Liver (tissue), 9 donors: ENCODE results near the gene MAIP1. TPM values are rescaled to one million over a fixed set of nuclear protein-coding genes. Genes with fewer than 3 reads are reported as not detected.
A peak's percentile ranks its signal among the peaks of the same experiment; 100 is the strongest.

Source experiments
- DNase-seq: peaks from one replicate; pipeline ENCODE4 v3.0.0-alpha.2; 2017; ENCODE audit warnings: low spot score
- H3K27ac ChIP-seq, 2 donors: one replicate each; pipeline ENCODE4 v1.7.0; 2013; ENCODE audit warnings: inconsistent platforms in 2 of 2, low read length in 2 of 2, control low read depth in 1 of 2, low read depth in 1 of 2, mild to moderate bottlenecking in 1 of 2
- H3K27me3 ChIP-seq, 4 donors: one replicate each; pipeline versions ENCODE4 v1.6.1 to v1.7.0; 2013; ENCODE audit warnings: low read length in 3 of 4, inconsistent platforms in 1 of 4, mild to moderate bottlenecking in 1 of 4, moderate library complexity in 1 of 4; ENCODE audit not compliant: control insufficient read depth in 4 of 4, insufficient read depth in 4 of 4
- H3K36me3 ChIP-seq, 4 donors: one replicate each; pipeline versions ENCODE4 v1.6.1 to v1.7.0; 2013; ENCODE audit warnings: low read length in 3 of 4, mild to moderate bottlenecking in 3 of 4, low read depth in 1 of 4, moderate library complexity in 1 of 4; ENCODE audit not compliant: control insufficient read depth in 4 of 4, insufficient read depth in 3 of 4
- H3K4me1 ChIP-seq, 4 donors: one replicate each; pipeline versions ENCODE4 v1.6.1 to v1.7.0; 2013; ENCODE audit warnings: low read length in 3 of 4, mild to moderate bottlenecking in 3 of 4, moderate library complexity in 1 of 4; ENCODE audit not compliant: control insufficient read depth in 4 of 4, insufficient read depth in 4 of 4
- H3K4me3 ChIP-seq, 3 donors: one replicate each; pipeline versions ENCODE4 v1.6.1 to v1.7.0; 2013; ENCODE audit warnings: low read length in 3 of 3, control low read depth in 1 of 3, low read depth in 1 of 3, mild to moderate bottlenecking in 1 of 3
- H3K9ac ChIP-seq, 2 donors: one replicate each; pipeline ENCODE4 v1.7.0; 2013; ENCODE audit warnings: low read length in 2 of 2, mild to moderate bottlenecking in 2 of 2, moderate library complexity in 2 of 2, control low read depth in 1 of 2, low read depth in 1 of 2
- H3K9me3 ChIP-seq, 4 donors: one replicate each; pipeline versions ENCODE4 v1.6.1 to v1.7.0; 2013; ENCODE audit warnings: low read length in 3 of 4; ENCODE audit not compliant: control insufficient read depth in 4 of 4
- EGR1 ChIP-seq, 2 donors: IDR thresholded peaks; 2 replicates each; pipeline ENCODE4 v1.6.1; 2016 to 2018; ENCODE audit warnings: antibody characterized with exemption in 2 of 2, low read depth in 2 of 2
- GABPA ChIP-seq, 2 donors: IDR thresholded peaks in 1 of 2; conservative IDR thresholded peaks in 1 of 2; 2 replicates each; pipeline ENCODE4 v1.6.1; 2016; ENCODE audit warnings: antibody characterized with exemption in 2 of 2, mild to moderate bottlenecking in 1 of 2, moderate library complexity in 1 of 2
- HNF4A ChIP-seq, 2 donors: conservative IDR thresholded peaks; 2 replicates each; pipeline ENCODE4 v1.6.1; 2016; ENCODE audit warnings: antibody characterized with exemption in 2 of 2, mild to moderate bottlenecking in 2 of 2
- HNF4G ChIP-seq: IDR thresholded peaks from 2 replicates; pipeline ENCODE4 v1.6.1; 2016; ENCODE audit warnings: antibody characterized with exemption
- JUND ChIP-seq, 2 donors: IDR thresholded peaks; 2 replicates each; pipeline ENCODE4 v1.6.1; 2016; ENCODE audit warnings: antibody characterized with exemption in 2 of 2
- NR2F2 ChIP-seq: IDR thresholded peaks from 2 replicates; pipeline ENCODE4 v1.6.1; 2016; ENCODE audit warnings: antibody characterized with exemption
- RAD21 ChIP-seq, 2 donors: IDR thresholded peaks; 2 replicates each; pipeline ENCODE4 v1.6.1; 2016; ENCODE audit warnings: antibody characterized with exemption in 2 of 2, mild to moderate bottlenecking in 2 of 2
- RXRA ChIP-seq, 2 donors: IDR thresholded peaks; 2 replicates each; pipeline ENCODE4 v1.6.1; 2017 to 2018; ENCODE audit warnings: antibody characterized with exemption in 2 of 2, mild to moderate bottlenecking in 1 of 2
- SP1 ChIP-seq: IDR thresholded peaks from 2 replicates; pipeline ENCODE4 v1.6.1; 2018; ENCODE audit warnings: antibody characterized with exemption, mild to moderate bottlenecking
- TAF1 ChIP-seq: conservative IDR thresholded peaks from 2 replicates; pipeline ENCODE4 v1.6.1; 2016; ENCODE audit warnings: antibody characterized with exemption, mild to moderate bottlenecking
- YY1 ChIP-seq: IDR thresholded peaks from 2 replicates; pipeline ENCODE4 v1.6.1; 2016; ENCODE audit warnings: antibody characterized with exemption, mild to moderate bottlenecking
- WGBS: extraction: QIAGEN DNeasy Blood & Tissue Kit; methylation state at CpG from one replicate; pipeline ENCODE4 v1.1.7; 2013; 5-methylcytosine and 5-hydroxymethylcytosine counted together
- polyA plus RNA-seq, 2 donors: library from polyadenylated mRNA; stranded (reverse) in 1 of 2; unstranded in 1 of 2; fragments of 200-250 nt in 1 of 2; fragments of >200 nt in 1 of 2; fragmentation: Nextera tagmentation in 1 of 2; extraction: Ambion mirVana in 1 of 2; gene quantifications; one replicate each; pipeline versions ENCODE4 v1.2.1 to v1.2.3, GENCODE V29; 2013 to 2015
- total RNA-seq, 2 donors: library from RNA; depleted of rRNA; stranded (reverse); fragments of >200 nt; gene quantifications; one replicate each; pipeline ENCODE4 v1.2.3, GENCODE V29; 2014
- TF ChIP-seq, protein P1 (sequence below): IDR thresholded peaks from 2 replicates; pipeline ENCODE4 v1.6.1; 2016; ENCODE audit warnings: antibody characterized with exemption, mild to moderate bottlenecking
- TF ChIP-seq, protein P2 (sequence below): IDR thresholded peaks from 2 replicates; pipeline ENCODE4 v1.6.1; 2016; ENCODE audit warnings: antibody characterized with exemption
- TF ChIP-seq, protein P3 (sequence below): fragments of 150-350 bp; IDR thresholded peaks from 2 replicates; pipeline ENCODE4 v1.5.1; 2017; ENCODE audit warnings: improper control_type of control experiment, low read depth, low read length; ENCODE audit not compliant: missing input control
- donor health status: healthy.
- donor health status: healthy.
- donor health status: healthy.
- donor health status: healthy.
- donor health status: healthy.

Gene MAIP1, protein sequence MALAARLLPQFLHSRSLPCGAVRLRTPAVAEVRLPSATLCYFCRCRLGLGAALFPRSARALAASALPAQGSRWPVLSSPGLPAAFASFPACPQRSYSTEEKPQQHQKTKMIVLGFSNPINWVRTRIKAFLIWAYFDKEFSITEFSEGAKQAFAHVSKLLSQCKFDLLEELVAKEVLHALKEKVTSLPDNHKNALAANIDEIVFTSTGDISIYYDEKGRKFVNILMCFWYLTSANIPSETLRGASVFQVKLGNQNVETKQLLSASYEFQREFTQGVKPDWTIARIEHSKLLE
- total RNA-seq (10 to 100 TPM; 23.0 to 23.8 TPM), polyA plus RNA-seq (10 to 100 TPM; 33.4 to 40.2 TPM)

DNA sequence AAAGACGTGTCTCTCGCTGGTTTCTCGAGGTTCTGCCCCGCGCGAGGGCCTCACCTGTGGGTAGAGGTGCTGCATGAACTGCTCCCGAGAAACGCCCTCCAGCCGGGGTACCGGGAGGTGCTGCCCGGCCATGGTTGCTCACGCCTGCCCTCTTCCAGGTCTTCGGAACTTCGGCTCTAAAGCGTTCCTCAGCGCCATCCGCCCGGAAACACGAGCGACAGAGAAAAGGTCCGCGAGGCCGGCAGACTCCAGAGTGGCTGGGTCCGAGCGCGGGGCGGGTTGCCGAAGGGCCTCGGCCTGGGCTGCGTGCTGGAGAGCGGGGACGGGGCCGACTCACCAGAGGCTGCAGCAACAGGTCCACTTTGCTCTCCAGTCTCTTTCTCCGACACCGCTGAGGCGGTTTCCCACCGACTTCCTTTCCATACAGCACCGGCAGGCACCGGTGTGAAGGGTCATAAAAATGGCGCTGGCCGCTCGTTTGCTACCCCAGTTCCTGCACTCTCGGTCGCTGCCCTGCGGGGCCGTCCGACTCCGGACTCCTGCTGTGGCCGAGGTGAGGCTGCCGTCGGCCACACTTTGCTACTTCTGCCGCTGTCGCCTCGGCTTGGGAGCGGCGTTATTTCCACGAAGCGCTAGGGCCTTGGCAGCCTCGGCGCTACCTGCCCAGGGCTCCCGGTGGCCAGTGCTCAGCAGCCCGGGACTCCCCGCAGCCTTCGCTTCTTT is at the start of gene MAIP1, which contains the start of gene TYW5:
Gene MAIP1 (plus strand): TSS at position 244 of the 723 bp plus-strand sequence. CDS start 217 bp downstream, at position 461.
Gene TYW5 (minus strand): TSS at position 153 of the 723 bp plus-strand sequence. CDS start 21 bp downstream, at position 132.
- peak; percentile 87 for DNase-seq
- TF ChIP-seq HNF4G (no peak), YY1 (peak; percentile 98), HNF4A (conservative IDR thresholded peaks at IDR 0.05) (peak in 1 of 2 donors; percentile 58), RAD21 (IDR thresholded peaks at IDR 0.05) (peak in 1 of 2 donors; percentile 23), RXRA (IDR thresholded peaks at IDR 0.05) (peak; percentile 69 to 83), TAF1 (peak; percentile 73), JUND (IDR thresholded peaks at IDR 0.05) (no peak), GABPA (IDR thresholded peaks at IDR 0.05 in 1 of 2, conservative IDR thresholded peaks at IDR 0.05 in 1 of 2) (peak; percentile 82 to 92), NR2F2 (peak; percentile 59), EGR1 (IDR thresholded peaks at IDR 0.05; ENCODE audit: low read depth in 2 of 2) (peak in 1 of 2 donors; percentile 19), SP1 (peak; percentile 62)
- TF ChIP-seq, protein P1, sequence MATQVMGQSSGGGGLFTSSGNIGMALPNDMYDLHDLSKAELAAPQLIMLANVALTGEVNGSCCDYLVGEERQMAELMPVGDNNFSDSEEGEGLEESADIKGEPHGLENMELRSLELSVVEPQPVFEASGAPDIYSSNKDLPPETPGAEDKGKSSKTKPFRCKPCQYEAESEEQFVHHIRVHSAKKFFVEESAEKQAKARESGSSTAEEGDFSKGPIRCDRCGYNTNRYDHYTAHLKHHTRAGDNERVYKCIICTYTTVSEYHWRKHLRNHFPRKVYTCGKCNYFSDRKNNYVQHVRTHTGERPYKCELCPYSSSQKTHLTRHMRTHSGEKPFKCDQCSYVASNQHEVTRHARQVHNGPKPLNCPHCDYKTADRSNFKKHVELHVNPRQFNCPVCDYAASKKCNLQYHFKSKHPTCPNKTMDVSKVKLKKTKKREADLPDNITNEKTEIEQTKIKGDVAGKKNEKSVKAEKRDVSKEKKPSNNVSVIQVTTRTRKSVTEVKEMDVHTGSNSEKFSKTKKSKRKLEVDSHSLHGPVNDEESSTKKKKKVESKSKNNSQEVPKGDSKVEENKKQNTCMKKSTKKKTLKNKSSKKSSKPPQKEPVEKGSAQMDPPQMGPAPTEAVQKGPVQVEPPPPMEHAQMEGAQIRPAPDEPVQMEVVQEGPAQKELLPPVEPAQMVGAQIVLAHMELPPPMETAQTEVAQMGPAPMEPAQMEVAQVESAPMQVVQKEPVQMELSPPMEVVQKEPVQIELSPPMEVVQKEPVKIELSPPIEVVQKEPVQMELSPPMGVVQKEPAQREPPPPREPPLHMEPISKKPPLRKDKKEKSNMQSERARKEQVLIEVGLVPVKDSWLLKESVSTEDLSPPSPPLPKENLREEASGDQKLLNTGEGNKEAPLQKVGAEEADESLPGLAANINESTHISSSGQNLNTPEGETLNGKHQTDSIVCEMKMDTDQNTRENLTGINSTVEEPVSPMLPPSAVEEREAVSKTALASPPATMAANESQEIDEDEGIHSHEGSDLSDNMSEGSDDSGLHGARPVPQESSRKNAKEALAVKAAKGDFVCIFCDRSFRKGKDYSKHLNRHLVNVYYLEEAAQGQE: peak; percentile 65
- TF ChIP-seq, protein P2, sequence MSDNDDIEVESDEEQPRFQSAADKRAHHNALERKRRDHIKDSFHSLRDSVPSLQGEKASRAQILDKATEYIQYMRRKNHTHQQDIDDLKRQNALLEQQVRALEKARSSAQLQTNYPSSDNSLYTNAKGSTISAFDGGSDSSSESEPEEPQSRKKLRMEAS: peak; percentile 22
- TF ChIP-seq, protein P3, sequence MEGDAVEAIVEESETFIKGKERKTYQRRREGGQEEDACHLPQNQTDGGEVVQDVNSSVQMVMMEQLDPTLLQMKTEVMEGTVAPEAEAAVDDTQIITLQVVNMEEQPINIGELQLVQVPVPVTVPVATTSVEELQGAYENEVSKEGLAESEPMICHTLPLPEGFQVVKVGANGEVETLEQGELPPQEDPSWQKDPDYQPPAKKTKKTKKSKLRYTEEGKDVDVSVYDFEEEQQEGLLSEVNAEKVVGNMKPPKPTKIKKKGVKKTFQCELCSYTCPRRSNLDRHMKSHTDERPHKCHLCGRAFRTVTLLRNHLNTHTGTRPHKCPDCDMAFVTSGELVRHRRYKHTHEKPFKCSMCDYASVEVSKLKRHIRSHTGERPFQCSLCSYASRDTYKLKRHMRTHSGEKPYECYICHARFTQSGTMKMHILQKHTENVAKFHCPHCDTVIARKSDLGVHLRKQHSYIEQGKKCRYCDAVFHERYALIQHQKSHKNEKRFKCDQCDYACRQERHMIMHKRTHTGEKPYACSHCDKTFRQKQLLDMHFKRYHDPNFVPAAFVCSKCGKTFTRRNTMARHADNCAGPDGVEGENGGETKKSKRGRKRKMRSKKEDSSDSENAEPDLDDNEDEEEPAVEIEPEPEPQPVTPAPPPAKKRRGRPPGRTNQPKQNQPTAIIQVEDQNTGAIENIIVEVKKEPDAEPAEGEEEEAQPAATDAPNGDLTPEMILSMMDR: no peak
- no peaks in the 10 kb centered on the region for H3K9me3 ChIP-seq
- peaks cover 5 to 46% (median 27%) of the 10 kb centered on the region in 4 donors for H3K4me1 ChIP-seq
- no peaks in the 10 kb centered on the region for H3K27me3 ChIP-seq
- peak within 1 kb of the TSS; percentile 92 to 93 for H3K27ac ChIP-seq
- peak within 1 kb of the TSS; percentile 87 to 99 for H3K9ac ChIP-seq
- WGBS: under 1% methylated on average over 64 of the region's 64 CpGs
- H3K4me3 ChIP-seq: peak within 1 kb of the TSS; percentile 84 to 99 (median 96)
- peaks cover 5 to 11% (median 9%) of the 10 kb centered on the region in 4 donors for H3K36me3 ChIP-seq
